NCI-H524 (cell line): ENCODE data around the gene ANKRD27.
"Not testable (repeated sequence)": the region's sequence is repeated elsewhere in the genome, so short reads cannot be mapped to it uniquely, and the experiment has no call there.

Experiments used
- DNase-seq, 2 experiments: peaks; one replicate each; lab custom pipeline; 2025; lab: John Stamatoyannopoulos, UW

ANKRD27 gene

DNA sequence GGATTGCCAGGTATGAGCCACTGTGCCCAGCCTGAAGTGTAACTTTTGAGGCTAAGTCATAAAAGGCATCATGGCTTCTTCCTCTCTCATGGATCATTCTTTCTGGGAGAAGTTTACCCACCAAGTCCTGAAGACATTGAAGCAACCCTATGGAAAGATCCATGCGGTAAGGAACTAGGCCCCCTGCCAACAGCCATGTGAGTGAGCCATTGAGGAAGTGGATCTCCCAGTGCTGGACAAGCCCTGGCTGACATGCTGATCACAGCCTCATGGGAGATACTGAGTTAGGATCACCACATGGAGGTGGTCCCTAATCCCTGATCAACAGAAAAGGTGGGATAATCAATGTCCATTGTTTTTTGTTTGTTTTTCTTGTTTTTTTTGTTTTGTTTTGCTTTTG, 13.3 kb upstream of the ANKRD27 start:
- no peak for DNase-seq

DNA sequence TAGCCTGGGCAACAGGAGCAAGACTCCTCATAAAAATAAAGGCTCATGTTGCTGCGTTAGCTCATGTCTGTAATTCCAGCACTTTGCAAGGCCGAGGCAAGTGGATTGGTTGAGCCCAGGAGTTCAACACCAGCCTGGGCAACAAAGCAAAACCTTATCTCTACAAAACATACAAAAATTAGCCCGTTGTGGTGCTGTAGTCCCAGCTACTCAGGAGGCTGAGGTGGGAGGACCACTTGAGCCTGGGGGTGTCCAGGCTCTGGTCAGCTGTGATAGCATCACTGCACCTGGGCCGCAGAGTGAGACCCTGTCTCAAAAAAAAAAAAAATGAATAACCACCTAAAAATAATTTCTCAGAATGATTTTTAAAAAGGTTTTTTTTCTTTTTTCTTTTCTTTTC, 12.7 kb upstream of the ANKRD27 start:
- no peak for DNase-seq

GRCh38 chr19:32686847-32687475, 12.0 kb upstream of the ANKRD27 start:
- DNase-seq: no peak

GRCh38 chr19:32682317-32682716, 7.3 kb upstream of the ANKRD27 start:
- no peak for DNase-seq

- no peak for DNase-seq
Observed at GRCh38 chr19:32680986-32681385, 6.0 kb upstream of the ANKRD27 start.

DNA sequence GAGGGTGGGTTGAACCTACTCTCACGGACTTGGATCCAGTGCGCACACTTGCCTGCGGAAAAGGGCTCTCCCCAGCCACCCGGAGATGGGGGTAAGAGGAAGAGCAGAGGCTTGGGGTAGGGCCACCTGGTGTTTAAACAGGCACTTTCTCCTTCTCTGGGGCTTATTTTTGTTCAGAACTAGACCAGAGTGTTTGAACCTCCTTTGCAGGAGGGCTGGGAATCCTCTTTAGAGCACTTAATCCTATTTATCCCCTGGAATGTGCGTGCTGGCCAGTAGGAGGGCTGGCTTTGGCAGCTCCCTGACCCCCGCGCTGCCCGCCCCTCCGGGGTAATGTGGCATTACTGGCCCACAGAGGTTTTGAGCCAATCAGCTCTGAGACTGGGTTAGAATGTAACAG, 2.7 kb upstream of the ANKRD27 start:
- DNase-seq: peak; percentile 95 to 97

DNA sequence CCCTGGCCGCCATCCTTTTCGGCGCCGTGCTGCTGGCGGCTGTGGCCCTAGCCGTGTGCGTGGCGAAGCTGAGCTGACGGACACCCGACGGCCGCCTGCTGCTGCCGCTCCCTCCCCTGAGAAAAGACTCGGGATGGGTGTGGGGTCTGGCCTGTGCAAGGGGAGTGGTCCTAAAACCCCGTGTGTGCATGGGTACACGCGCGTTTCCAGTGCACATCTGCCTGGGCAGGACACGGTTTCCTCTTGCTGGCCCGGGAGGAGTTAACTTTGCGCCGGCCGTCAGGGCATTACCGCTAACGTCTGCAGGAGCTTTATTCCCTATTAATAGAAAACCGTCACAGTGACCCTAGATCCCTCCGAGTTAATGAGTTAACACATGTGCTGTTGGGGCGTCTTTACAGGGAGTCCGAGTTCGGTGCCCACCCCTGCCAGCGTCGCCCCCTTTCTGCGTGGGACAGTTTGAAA, 1.9 kb upstream of the ANKRD27 start:
- DNase-seq: no peak

DNA sequence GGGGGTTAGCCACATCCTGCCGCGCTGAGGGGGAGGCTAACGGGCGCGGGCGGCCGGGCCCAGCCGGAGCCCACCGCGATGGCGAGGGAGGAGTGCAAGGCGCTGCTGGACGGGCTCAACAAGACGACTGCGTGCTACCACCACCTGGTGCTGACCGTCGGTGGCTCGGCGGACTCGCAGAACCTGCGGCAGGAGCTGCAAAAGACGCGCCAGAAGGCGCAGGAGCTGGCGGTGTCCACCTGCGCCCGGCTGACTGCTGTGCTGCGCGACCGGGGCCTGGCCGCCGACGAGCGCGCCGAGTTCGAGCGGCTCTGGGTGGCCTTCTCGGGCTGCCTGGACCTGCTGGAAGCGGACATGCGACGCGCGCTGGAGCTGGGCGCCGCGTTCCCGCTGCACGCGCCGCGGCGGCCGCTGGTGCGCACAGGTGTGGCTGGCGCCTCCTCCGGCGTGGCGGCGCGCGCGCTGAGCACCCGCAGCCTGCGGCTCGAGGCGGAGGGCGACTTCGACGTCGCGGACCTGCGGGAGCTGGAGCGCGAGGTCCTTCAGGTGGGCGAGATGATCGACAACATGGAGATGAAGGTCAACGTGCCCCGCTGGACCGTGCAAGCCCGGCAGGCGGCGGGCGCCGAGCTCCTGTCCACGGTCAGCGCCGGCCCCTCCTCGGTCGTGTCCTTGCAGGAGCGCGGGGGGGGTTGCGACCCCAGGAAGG, 1.4 kb upstream of the ANKRD27 start:
- DNase-seq: peak; percentile 7 to 52

- DNase-seq: peak; percentile 57 to 74
Observed at GRCh38 chr19:32675720-32676185, 773 bp upstream of the ANKRD27 start, which contains the start of gene RGS9BP. RGS9BP (plus strand) TSS chr19:32675848; CDS start chr19:32676264, 416 bp downstream.

- peak; percentile 23 to 45 for DNase-seq
Observed at GRCh38 chr19:32674153-32674930, 638 bp downstream of the ANKRD27 start.

GRCh38 chr19:32673573-32673972, 1.4 kb downstream of the ANKRD27 start:
- no peak for DNase-seq

GRCh38 chr19:32672841-32673240, 2.1 kb downstream of the ANKRD27 start:
- no peak for DNase-seq

DNA sequence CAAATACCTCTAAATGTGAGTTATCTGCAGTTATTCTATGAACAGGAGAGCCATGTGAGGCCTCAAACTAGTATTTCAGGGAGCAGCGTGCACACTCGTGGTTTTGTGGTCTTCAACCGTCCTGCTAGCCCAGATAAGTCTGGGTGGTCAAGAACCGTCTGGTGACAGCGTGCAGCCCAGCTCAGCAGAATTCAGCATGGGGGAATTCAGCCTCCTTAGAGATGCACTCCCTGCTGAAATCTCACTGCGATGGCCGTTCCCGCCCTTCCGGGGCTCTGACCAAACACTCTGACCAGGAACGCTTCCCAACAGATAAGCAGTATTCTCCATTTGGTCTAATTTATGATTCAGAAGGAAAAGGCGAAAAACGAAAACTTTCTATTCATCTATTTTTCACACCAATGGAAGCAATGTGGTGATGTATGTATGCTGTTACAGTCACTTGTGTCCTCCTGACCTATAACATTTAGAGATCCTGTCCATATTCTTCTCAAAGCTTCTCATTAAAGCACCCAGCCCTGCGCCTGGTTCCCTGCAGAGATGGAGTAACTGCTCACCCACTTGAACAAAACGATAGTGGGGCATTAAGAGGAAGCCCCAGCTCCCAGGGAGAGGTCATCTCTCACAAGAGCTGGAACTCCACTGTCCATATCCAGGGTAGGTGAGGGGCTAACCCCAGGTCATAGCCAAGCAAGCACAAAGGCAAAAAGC, 2.9 kb downstream of the ANKRD27 start:
- DNase-seq: no peak

DNA sequence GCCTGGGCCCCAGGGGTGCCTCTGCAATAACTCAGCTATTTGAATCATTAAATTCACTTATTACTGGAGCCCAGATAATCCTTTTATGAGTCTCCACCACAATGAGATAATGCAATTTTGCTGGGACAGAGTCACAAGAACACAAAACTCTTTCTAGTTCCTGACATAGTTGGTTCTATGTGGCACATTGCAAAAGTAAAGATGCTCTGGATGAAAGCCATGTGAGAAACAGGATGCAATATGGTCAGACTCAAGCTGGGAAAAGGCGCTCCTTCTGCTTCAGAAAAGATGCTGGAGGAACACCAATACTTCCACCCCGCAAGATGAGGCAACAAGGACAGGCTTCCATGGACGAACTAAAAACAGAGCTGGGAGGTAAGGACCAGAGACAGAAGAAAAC, 5.7 kb downstream of the ANKRD27 start:
- DNase-seq: no peak

DNA sequence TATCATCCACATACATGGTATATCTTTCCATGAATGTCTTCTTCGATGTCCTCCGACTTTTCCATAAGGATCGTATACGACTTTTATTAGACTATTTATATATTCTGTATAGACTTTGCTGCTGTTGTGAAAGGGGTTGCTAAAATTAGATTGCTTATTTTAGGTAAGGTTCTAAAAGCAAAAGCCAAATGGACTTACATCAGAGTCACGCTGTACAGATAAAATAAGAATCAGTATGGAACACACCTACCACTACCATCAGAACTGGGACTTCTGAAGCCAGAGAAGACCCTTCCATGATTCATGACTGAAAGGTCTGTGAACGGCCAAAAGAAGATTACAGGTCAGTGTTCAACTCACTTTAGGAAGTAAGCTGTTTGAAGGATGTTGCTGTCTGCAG, 8.9 kb downstream of the ANKRD27 start:
- DNase-seq: no peak

- DNase-seq: no peak
Observed at GRCh38 chr19:32662186-32662585, 12.8 kb downstream of the ANKRD27 start.

GRCh38 chr19:32661318-32661717, 13.7 kb downstream of the ANKRD27 start:
- DNase-seq: no peak

- no peak for DNase-seq
Observed at GRCh38 chr19:32658527-32658926, 16.5 kb downstream of the ANKRD27 start.

GRCh38 chr19:32658075-32658474, 16.9 kb downstream of the ANKRD27 start:
- no peak for DNase-seq

DNA sequence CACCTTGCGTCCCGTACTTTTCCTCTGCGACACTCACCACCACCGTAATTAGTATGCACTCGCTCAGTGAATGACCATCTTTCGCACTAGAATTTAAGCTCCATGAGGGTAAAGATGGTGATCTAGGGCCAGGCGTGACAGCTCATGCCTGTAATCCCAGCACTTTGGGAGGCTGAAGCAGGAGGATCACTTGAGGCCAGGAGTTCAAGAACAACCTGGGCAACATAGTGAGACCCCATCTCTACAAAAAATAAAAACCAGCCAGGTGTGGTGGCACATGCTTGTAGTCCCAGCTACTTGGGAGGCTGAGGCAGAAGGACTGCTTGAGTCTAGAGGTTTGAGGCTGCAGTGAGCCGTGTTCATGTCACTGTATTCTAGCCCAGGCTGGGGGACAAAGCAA, 18.6 kb downstream of the ANKRD27 start:
- DNase-seq: not testable (repeated sequence)

- no peak for DNase-seq
Observed at GRCh38 chr19:32653599-32653915, 21.4 kb downstream of the ANKRD27 start.

- no peak for DNase-seq
Observed at GRCh38 chr19:32652894-32653598, 21.9 kb downstream of the ANKRD27 start.
